ENCODE data around the gene CCDC73.
A peak's percentile ranks its signal among the peaks of the same experiment; 100 is the strongest.
"Not testable (repeated sequence)": the region's sequence is repeated elsewhere in the genome, so short reads cannot be mapped to it uniquely, and the experiment has no call there.

CCDC73 gene

GRCh38 chr11:32831221-32831620 lies 36.8 kb upstream of the CCDC73 start:
- TF ChIP-seq CTCF (conservative IDR thresholded peaks at IDR 0.05): no peak
- H3K27ac ChIP-seq: no peak overlapping the region

- no peak overlapping the region for H3K27ac ChIP-seq
- no peak for TF ChIP-seq CTCF (conservative IDR thresholded peaks at IDR 0.05)
Measured at GRCh38 chr11:32830796-32831195, 36.3 kb upstream of the CCDC73 start.

DNA sequence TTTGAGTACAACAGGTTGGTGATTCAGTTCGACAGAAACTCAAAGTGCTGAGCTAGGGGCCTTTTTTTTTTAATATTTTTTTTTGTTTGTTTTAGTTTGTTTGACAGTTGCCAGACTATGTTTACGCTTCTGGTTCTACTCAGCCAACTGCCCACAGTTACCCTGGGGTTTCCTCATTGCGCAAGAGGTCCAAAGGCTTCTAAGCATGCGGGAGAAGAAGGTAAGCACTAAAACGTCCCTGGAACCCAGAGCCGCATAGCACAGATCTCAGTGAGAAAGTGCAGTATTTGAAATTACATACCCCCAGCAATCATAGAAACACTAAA lies 35.9 kb upstream of the CCDC73 start:
- H3K27ac ChIP-seq: peak overlapping the region; percentile 49; the same call in 1 of the 2 replicates
- no peak for TF ChIP-seq CTCF (conservative IDR thresholded peaks at IDR 0.05)

- peak within 1 kb of the TSS; percentile 49; the same call in 1 of the 2 replicates for H3K27ac ChIP-seq
- TF ChIP-seq CTCF (conservative IDR thresholded peaks at IDR 0.05): no peak
Measured at GRCh38 chr11:32829680-32830412, 35.4 kb upstream of the CCDC73 start, which contains the start of gene PRRG4. Gene PRRG4, plus strand, starts transcription at chr11:32829927. Its CDS starts 603 bp downstream, at chr11:32830530.

DNA sequence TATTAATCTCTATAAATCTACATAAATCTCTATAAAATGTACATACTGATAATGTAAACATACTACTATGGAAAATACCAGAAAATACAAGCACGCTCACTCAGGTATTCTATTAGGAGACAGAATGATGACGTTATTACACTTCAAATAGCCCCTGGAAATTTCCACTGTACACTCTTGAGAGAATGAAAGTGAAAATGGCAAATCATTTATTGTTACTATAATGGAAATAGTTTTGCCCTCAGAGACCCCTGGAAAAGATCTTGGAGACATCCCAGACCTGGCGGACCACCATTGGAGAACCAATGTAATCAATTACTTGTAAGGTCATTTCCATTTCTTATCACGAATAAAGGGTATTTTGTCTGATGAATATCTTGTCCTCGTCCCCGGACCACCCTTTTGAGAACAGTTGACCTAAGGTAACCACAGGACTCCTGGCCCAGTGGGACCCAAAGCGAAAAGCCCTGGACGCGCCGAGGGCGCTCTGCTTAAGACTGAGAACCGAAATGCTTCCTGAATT lies 34.8 kb upstream of the CCDC73 start:
- no peak for TF ChIP-seq CTCF (conservative IDR thresholded peaks at IDR 0.05)
- peak overlapping the region; percentile 49; the same call in 1 of the 2 replicates for H3K27ac ChIP-seq

DNA sequence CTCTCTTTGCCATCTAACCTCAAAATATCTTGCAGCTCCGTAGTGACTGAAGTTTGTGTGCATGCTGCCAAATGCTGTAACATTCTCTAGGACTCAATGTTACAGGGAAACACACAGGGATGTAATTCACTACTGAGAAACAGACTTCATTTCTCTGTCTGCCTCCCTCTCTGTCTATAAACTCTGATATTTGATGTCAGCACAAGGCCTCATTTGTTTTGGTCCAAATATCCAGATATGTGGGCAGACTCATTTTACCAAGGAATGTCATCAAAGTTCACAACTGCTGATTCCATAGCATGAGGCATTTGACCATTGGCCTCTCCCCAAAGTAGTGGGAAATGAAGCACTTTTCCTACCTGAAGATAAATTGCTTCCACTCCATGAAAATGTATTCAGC lies 32.8 kb upstream of the CCDC73 start:
- no peak for TF ChIP-seq CTCF (conservative IDR thresholded peaks at IDR 0.05)
- H3K27ac ChIP-seq: no peak overlapping the region

- no peak overlapping the region for H3K27ac ChIP-seq
- TF ChIP-seq CTCF (conservative IDR thresholded peaks at IDR 0.05): no peak
Measured at GRCh38 chr11:32826113-32826512, 31.7 kb upstream of the CCDC73 start.

- not testable (repeated sequence) for H3K27ac ChIP-seq
Measured at GRCh38 chr11:32823617-32824016, 29.2 kb upstream of the CCDC73 start.
